ENCODE measurements around the gene KCNK10.

GRCh38 chr14:88185843-88186242 is 137.2 kb downstream of the KCNK10 start:
- TF ChIP-seq CTCF (IDR thresholded peaks at IDR 0.05) (no peak), POLR2A (IDR thresholded peaks at IDR 0.05) (no peak)

All from ovary (tissue), 3 donors.